Stimulated activated CD4-positive, alpha-beta T cell treated with anti-CD3 and anti-CD28 coated beads, Interleukin-1b, Interleukin-23, amount 100 ng/mL, for 4 hours (primary cell): ENCODE data around the gene LRP2BP.

Experiments used
- DNase-seq, 2 donors: peaks; one replicate each; pipeline ENCODE4 v3.0.0-alpha.2; 2020; ENCODE audit warnings: low read depth in 2 of 2

The LRP2BP gene

GRCh38 chr4:185395956-185396723 is 416 bp upstream of the LRP2BP start:
- peak; percentile 93 to 95 for DNase-seq

- DNase-seq: no peak
These were observed 1.0 kb downstream of the LRP2BP start for GRCh38 chr4:185394568-185395237.

GRCh38 chr4:185392156-185392555 is 3.6 kb downstream of the LRP2BP start:
- DNase-seq: no peak

GRCh38 chr4:185390941-185391340 is 4.8 kb downstream of the LRP2BP start:
- DNase-seq: no peak

GRCh38 chr4:185387957-185388356 is 7.8 kb downstream of the LRP2BP start:
- no peak for DNase-seq

- DNase-seq: no peak
These were observed 10.8 kb downstream of the LRP2BP start for GRCh38 chr4:185384930-185385331.

- DNase-seq: no peak
These were observed 11.7 kb downstream of the LRP2BP start for GRCh38 chr4:185384061-185384460.

- DNase-seq: no peak
These were observed 12.3 kb downstream of the LRP2BP start for GRCh38 chr4:185383451-185383850.

- no peak for DNase-seq
These were observed 13.0 kb downstream of the LRP2BP start for GRCh38 chr4:185382754-185383153.

GRCh38 chr4:185381288-185382196 is 14.2 kb downstream of the LRP2BP start:
- DNase-seq: no peak

- DNase-seq: no peak
These were observed 15.4 kb downstream of the LRP2BP start for GRCh38 chr4:185380320-185380719.

GRCh38 chr4:185379326-185380295 is 16.1 kb downstream of the LRP2BP start:
- DNase-seq: no peak

- no peak for DNase-seq
These were observed 17.5 kb downstream of the LRP2BP start for GRCh38 chr4:185378264-185378663.

- DNase-seq: no peak
These were observed 21.2 kb downstream of the LRP2BP start for GRCh38 chr4:185374573-185374972.

GRCh38 chr4:185374027-185374426 is 21.7 kb downstream of the LRP2BP start:
- no peak for DNase-seq

GRCh38 chr4:185371702-185372101 is 24.0 kb downstream of the LRP2BP start:
- no peak for DNase-seq

- no peak for DNase-seq
These were observed 25.3 kb downstream of the LRP2BP start for GRCh38 chr4:185370268-185370949.

GRCh38 chr4:185369731-185370130 is 26.0 kb downstream of the LRP2BP start:
- no peak for DNase-seq

- DNase-seq: no peak
These were observed 30.8 kb downstream of the LRP2BP start for GRCh38 chr4:185364886-185365285.

GRCh38 chr4:185363251-185363650 is 32.5 kb downstream of the LRP2BP start:
- DNase-seq: no peak
